Measurements from ENCODE around the gene DPYSL5.

DNA sequence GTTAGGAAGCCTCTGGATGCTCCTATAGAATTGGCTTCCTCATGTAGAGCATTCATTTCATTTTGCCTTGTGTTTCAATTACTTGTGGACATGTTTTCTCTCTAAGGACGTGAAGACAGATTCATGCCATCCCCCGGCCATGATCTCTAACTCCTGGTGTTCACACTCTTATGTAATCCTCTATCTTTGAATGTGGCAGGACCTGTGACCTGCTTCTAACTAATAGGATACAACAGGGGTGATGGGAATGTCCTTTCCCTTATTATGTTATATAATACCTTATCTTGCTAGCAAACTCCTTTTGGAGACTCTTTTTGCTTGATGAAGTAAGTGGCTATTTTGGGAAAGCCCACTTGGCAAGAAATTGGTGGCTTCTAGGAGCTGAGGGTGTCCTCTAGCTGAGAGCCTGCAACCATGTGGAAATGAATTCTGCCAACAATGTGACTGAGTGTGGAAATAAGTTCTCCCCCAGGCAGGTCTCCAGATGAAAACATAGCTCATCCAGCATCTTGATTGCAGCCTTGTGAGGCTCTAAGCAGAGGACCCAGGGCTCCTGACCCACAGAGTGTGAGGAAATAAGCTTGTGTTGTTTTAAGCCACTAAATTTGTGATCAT lies 13.8 kb downstream of the DPYSL5 start:
- TF ChIP-seq EP300 (conservative IDR thresholded peaks at IDR 0.05; ENCODE audit: poor library complexity, severe bottlenecking), result no peak
- TF ChIP-seq, protein P1, sequence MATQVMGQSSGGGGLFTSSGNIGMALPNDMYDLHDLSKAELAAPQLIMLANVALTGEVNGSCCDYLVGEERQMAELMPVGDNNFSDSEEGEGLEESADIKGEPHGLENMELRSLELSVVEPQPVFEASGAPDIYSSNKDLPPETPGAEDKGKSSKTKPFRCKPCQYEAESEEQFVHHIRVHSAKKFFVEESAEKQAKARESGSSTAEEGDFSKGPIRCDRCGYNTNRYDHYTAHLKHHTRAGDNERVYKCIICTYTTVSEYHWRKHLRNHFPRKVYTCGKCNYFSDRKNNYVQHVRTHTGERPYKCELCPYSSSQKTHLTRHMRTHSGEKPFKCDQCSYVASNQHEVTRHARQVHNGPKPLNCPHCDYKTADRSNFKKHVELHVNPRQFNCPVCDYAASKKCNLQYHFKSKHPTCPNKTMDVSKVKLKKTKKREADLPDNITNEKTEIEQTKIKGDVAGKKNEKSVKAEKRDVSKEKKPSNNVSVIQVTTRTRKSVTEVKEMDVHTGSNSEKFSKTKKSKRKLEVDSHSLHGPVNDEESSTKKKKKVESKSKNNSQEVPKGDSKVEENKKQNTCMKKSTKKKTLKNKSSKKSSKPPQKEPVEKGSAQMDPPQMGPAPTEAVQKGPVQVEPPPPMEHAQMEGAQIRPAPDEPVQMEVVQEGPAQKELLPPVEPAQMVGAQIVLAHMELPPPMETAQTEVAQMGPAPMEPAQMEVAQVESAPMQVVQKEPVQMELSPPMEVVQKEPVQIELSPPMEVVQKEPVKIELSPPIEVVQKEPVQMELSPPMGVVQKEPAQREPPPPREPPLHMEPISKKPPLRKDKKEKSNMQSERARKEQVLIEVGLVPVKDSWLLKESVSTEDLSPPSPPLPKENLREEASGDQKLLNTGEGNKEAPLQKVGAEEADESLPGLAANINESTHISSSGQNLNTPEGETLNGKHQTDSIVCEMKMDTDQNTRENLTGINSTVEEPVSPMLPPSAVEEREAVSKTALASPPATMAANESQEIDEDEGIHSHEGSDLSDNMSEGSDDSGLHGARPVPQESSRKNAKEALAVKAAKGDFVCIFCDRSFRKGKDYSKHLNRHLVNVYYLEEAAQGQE (IDR thresholded peaks at IDR 0.05; ENCODE audit: borderline replicate concordance), result no peak
- no peak for TF ChIP-seq SMC3 (conservative IDR thresholded peaks at IDR 0.05; ENCODE audit: poor library complexity)
- TF ChIP-seq EZH2 (IDR thresholded peaks at IDR 0.05; ENCODE audit: borderline replicate concordance, insufficient read depth, low read length, poor library complexity, severe bottlenecking), result no peak
- TF ChIP-seq CTCF (IDR thresholded peaks at IDR 0.05; ENCODE audit: poor library complexity, severe bottlenecking), result no peak
- TF ChIP-seq POLR2AphosphoS5 (IDR thresholded peaks at IDR 0.05), result no peak

Data from neural cell (in vitro differentiated cells).